ENCODE results near the gene KISS1. TPM values are rescaled to one million over a fixed set of nuclear protein-coding genes. Genes with fewer than 3 reads are reported as not detected.

KISS1 gene
- total and polyA plus RNA-seq, 10 donors, result not detected

DNA sequence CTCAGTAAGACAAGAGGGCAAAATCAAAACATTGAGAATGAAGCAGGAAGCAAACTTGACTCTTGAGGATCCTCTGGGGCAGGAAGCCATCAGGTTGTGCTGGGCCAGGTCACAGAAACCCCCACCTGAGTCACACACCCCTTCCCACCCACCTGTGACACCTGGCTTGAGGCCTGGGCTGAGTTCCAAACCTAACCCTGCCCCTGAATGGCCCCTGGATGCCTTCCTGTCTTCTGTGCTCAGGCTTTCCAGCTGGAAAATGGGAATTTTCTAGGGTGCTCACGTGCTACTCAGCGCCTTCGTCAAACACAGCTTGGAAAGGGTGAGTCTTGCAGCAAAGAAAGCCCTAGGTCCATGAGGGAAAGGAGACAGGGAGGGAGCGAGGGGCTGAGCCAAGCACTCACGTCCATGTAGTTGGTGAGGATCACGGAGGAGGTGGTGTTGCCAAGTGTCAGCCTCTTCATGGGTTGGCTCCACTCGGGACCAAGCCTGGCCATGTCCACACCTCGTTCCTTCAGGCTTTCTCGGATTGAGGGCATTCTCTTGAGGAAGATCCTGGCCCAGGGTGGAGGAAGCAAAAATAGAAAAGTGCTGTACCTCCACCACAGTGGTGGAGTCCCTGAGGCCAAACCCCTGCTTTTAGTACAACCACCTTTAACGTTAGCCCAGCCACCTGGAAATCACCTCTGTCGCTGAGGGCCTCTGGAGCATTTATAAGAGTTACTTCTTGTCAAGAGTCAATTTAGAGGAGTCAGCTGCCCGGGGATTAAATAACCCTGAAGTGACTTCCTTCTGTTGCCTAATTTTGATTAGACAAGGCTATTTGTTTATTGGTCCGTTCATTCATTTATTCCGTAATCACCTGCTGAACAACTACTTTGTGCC, 34.4 kb downstream of the KISS1 start:
- peaks cover 0 to 17% (median 3%) of the 10 kb centered on the region in 6 donors for H3K4me1 ChIP-seq
- H3K27me3 ChIP-seq (replicated peaks in 1 of 7), result peaks cover 0 to 39% (median 0%) of the 10 kb centered on the region in 7 donors
- TF ChIP-seq POLR2A (IDR thresholded peaks at IDR 0.05), result no peak
- no peak for TF ChIP-seq POLR2AphosphoS5 (IDR thresholded peaks at IDR 0.05)
- TF ChIP-seq, protein P1, sequence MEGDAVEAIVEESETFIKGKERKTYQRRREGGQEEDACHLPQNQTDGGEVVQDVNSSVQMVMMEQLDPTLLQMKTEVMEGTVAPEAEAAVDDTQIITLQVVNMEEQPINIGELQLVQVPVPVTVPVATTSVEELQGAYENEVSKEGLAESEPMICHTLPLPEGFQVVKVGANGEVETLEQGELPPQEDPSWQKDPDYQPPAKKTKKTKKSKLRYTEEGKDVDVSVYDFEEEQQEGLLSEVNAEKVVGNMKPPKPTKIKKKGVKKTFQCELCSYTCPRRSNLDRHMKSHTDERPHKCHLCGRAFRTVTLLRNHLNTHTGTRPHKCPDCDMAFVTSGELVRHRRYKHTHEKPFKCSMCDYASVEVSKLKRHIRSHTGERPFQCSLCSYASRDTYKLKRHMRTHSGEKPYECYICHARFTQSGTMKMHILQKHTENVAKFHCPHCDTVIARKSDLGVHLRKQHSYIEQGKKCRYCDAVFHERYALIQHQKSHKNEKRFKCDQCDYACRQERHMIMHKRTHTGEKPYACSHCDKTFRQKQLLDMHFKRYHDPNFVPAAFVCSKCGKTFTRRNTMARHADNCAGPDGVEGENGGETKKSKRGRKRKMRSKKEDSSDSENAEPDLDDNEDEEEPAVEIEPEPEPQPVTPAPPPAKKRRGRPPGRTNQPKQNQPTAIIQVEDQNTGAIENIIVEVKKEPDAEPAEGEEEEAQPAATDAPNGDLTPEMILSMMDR (IDR thresholded peaks at IDR 0.05 in 8 of 11, conservative IDR thresholded peaks at IDR 0.05 in 3 of 11), result no peak
- intact Hi-C loops (cut with DNase I; ENCODE audit: low total_unique reads), result loop anchor here (5.0 kb wide), 2 partner anchors 45 to 200 kb away; no protein-coding TSS in a partner anchor
- no peak for DNase-seq
- H3K27ac ChIP-seq, result no peak overlapping the region
- WGBS, 5 donors, result 53 to 80% (median 73%) methylated on average over 14 of the region's 14 CpGs
- no peaks in the 10 kb centered on the region for H3K36me3 ChIP-seq
- no peak overlapping the region for H3K4me3 ChIP-seq
- H3K9me3 ChIP-seq, result peaks cover 0 to under 1% (median 0%) of the 10 kb centered on the region in 8 donors

DNA sequence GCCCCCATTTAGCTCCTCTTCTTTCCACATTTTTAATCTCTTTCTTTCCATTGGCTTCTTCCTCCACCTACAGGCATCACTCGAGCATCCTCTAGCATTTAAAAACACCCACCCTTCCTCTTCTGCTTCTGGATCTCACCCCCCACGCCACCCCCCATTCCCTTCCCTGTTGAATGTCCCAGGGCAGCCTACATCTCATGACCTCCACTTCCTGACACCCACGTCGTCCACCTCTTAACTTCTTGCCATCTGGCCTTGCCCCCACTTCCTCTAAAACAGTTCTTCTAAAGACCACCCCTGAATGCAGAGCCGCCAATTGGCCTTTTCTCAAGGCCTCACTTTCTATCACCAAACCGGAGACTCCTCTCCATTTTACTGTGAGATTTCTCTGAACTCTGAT, 38.3 kb downstream of the KISS1 start:
- Histone ChIP-seq H3K4me3 (no peak overlapping the region), H3K27ac (peak overlapping the region in 3 of 8 donors; percentile 28 to 49 (median 48)), H3K27me3 (replicated peaks in 1 of 7) (peaks cover 0 to 60% (median 0%) of the 10 kb centered on the region in 7 donors), H3K4me1 (peaks cover 0 to 21% (median 3%) of the 10 kb centered on the region in 6 donors), H3K36me3 (no peaks in the 10 kb centered on the region), H3K9me3 (no peaks in the 10 kb centered on the region)
- 23 to 49% (median 31%) methylated on average over 6 of the region's 6 CpGs for WGBS, 5 donors
- intact Hi-C loops (cut with DNase I; ENCODE audit: low total_unique reads), result no loop called here
- DNase-seq, result no peak
- TF ChIP-seq POLR2A (IDR thresholded peaks at IDR 0.05), result no peak
- TF ChIP-seq POLR2AphosphoS5 (IDR thresholded peaks at IDR 0.05), result no peak
- TF ChIP-seq, protein P1 (IDR thresholded peaks at IDR 0.05 in 8 of 11, conservative IDR thresholded peaks at IDR 0.05 in 3 of 11), result no peak

DNA sequence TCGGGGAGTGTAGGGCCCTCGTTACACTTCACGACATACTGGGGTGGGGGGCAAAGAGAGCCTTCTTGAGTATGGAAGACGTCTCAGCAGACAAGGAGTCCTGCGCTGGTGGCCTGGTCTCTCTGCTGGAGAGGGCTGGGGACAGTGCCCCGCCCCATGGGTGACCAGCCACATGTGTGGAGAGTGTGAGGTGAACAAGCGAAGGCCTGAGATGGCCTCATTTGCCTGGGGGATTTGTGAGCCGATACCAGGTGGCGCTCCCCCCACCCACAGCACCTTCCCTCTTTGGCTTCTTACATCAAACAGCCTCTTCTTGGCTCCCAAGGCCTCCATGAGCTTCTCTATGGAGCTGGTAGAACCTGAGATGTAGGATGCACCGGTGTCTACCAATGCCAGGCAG, 40.4 kb downstream of the KISS1 start:
- Histone ChIP-seq H3K4me3 (no peak overlapping the region), H3K27me3 (replicated peaks in 1 of 7) (peaks cover 0 to 69% (median 13%) of the 10 kb centered on the region in 7 donors), H3K27ac (peak overlapping the region in 5 of 8 donors; percentile 9 to 59 (median 51)), H3K4me1 (peaks cover 4 to 31% (median 15%) of the 10 kb centered on the region in 6 donors), H3K36me3 (no peaks in the 10 kb centered on the region), H3K9me3 (no peaks in the 10 kb centered on the region)
- intact Hi-C loops (cut with DNase I; ENCODE audit: low total_unique reads), result no loop called here
- DNase-seq, result no peak
- 76 to 94% (median 89%) methylated on average over 10 of the region's 10 CpGs for WGBS, 5 donors
- TF ChIP-seq, protein P1 (IDR thresholded peaks at IDR 0.05 in 8 of 11, conservative IDR thresholded peaks at IDR 0.05 in 3 of 11), result no peak
- TF ChIP-seq POLR2AphosphoS5 (IDR thresholded peaks at IDR 0.05) (no peak), POLR2A (IDR thresholded peaks at IDR 0.05) (no peak)
